Ovary (tissue), 3 donors: ENCODE measurements around the gene MCRIP1.

Experiments
- POLR2A ChIP-seq: fragments of 450-650 bp; IDR thresholded peaks from one replicate; pipeline ENCODE4 v1.6.1; 2017; ENCODE audit warnings: antibody characterized with exemption, mild to moderate bottlenecking, moderate library complexity
- TF ChIP-seq, protein P1 (sequence below), 3 donors: fragments of 450-650 bp in 2 of 3; fragments of 200-600 bp in 1 of 3; IDR thresholded peaks; one replicate each; pipeline versions ENCODE4 v1.5.1 to v1.8.0; 2016 to 2022; ENCODE audit warnings: antibody characterized with exemption in 3 of 3, mild to moderate bottlenecking in 1 of 3
- donor health status: DM: no; HTN: no; CAD: no.

DNA sequence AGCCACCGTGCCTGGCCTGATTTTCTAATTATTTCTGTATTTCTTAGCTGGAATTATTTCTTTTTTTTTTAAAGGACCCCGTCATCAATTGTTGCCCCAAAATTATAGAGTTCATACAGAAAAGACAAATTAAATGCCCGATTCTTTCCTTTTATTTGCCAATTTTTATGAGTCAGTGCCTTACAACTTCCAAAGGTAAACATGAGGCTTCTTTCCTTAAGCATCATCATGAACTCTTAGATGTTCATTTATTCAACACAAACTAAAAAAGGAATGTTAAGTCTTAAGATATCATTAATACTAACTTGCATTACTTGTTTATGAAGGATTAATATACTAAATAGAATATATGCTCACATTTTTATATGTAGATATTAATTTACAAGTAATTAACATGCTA lies 45.2 kb upstream of the MCRIP1 start:
- no peak for TF ChIP-seq POLR2A
- TF ChIP-seq, protein P1, sequence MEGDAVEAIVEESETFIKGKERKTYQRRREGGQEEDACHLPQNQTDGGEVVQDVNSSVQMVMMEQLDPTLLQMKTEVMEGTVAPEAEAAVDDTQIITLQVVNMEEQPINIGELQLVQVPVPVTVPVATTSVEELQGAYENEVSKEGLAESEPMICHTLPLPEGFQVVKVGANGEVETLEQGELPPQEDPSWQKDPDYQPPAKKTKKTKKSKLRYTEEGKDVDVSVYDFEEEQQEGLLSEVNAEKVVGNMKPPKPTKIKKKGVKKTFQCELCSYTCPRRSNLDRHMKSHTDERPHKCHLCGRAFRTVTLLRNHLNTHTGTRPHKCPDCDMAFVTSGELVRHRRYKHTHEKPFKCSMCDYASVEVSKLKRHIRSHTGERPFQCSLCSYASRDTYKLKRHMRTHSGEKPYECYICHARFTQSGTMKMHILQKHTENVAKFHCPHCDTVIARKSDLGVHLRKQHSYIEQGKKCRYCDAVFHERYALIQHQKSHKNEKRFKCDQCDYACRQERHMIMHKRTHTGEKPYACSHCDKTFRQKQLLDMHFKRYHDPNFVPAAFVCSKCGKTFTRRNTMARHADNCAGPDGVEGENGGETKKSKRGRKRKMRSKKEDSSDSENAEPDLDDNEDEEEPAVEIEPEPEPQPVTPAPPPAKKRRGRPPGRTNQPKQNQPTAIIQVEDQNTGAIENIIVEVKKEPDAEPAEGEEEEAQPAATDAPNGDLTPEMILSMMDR (IDR thresholded peaks at IDR 0.05), result no peak
